Activated CD4-positive, alpha-beta T cell treated with anti-CD3 and anti-CD28 coated beads for 24 hours (primary cell): Measurements from ENCODE around the gene ACTBL2.
"Not testable (repeated sequence)": the region's sequence is repeated elsewhere in the genome, so short reads cannot be mapped to it uniquely, and the experiment has no call there.

Experiments
- DNase-seq, 2 donors: peaks; one replicate each; pipeline ENCODE4 v3.0.0-alpha.2; 2020; ENCODE audit warnings: low read depth in 2 of 2

ACTBL2 gene

GRCh38 chr5:57482671-57483106 lies at the start of gene ACTBL2:
ACTBL2 (minus strand) TSS chr5:57482811; CDS start chr5:57482707, 104 bp downstream.
- no peak for DNase-seq

GRCh38 chr5:57531333-57531732 lies 48.7 kb upstream of the ACTBL2 start:
- DNase-seq: no peak

GRCh38 chr5:57529864-57530263 lies 47.3 kb upstream of the ACTBL2 start:
- no peak for DNase-seq

GRCh38 chr5:57527870-57528269 lies 45.3 kb upstream of the ACTBL2 start:
- DNase-seq: no peak

GRCh38 chr5:57524348-57525060 lies 41.9 kb upstream of the ACTBL2 start:
- DNase-seq: no peak

- DNase-seq: not testable (repeated sequence)
These were observed 39.9 kb upstream of the ACTBL2 start for GRCh38 chr5:57522477-57522876.

- DNase-seq: not testable (repeated sequence)
These were observed 35.8 kb upstream of the ACTBL2 start for GRCh38 chr5:57518415-57518814.

GRCh38 chr5:57517250-57517649 lies 34.6 kb upstream of the ACTBL2 start:
- DNase-seq: no peak

- DNase-seq: no peak
These were observed 31.2 kb upstream of the ACTBL2 start for GRCh38 chr5:57513785-57514184.

GRCh38 chr5:57511321-57511720 lies 28.7 kb upstream of the ACTBL2 start:
- DNase-seq: no peak

GRCh38 chr5:57509501-57510260 lies 27.1 kb upstream of the ACTBL2 start:
- no peak for DNase-seq

- no peak for DNase-seq
These were observed 25.6 kb upstream of the ACTBL2 start for GRCh38 chr5:57508211-57508610.

GRCh38 chr5:57505272-57506200 lies 22.9 kb upstream of the ACTBL2 start:
- no peak for DNase-seq

GRCh38 chr5:57504357-57504756 lies 21.7 kb upstream of the ACTBL2 start:
- DNase-seq: no peak

- DNase-seq: no peak
These were observed 20.8 kb upstream of the ACTBL2 start for GRCh38 chr5:57503433-57503832.

GRCh38 chr5:57501414-57502201 lies 19.0 kb upstream of the ACTBL2 start:
- no peak for DNase-seq

- no peak for DNase-seq
These were observed 16.8 kb upstream of the ACTBL2 start for GRCh38 chr5:57499262-57500050.

- DNase-seq: no peak
These were observed 15.1 kb upstream of the ACTBL2 start for GRCh38 chr5:57497733-57498132.

GRCh38 chr5:57495285-57496086 lies 12.9 kb upstream of the ACTBL2 start:
- DNase-seq: no peak
